Testis (tissue), 2 donors: ENCODE data around the gene TTBK2.

Experiments used
- CTCF ChIP-seq, 3 experiments: fragments of 450-650 bp in 2 of 3; fragments of 200-600 bp in 1 of 3; sonication (generic) in 1 of 3; IDR thresholded peaks; one replicate each; pipeline ENCODE4 v1.5.1; 2016 to 2019; ENCODE audit warnings: antibody characterized with exemption in 3 of 3, mild to moderate bottlenecking in 2 of 3, moderate library complexity in 1 of 3
- POLR2A ChIP-seq: fragments of 450-650 bp; IDR thresholded peaks from one replicate; pipeline ENCODE4 v1.6.1; 2017; ENCODE audit warnings: antibody characterized with exemption, mild to moderate bottlenecking, moderate library complexity

DNA sequence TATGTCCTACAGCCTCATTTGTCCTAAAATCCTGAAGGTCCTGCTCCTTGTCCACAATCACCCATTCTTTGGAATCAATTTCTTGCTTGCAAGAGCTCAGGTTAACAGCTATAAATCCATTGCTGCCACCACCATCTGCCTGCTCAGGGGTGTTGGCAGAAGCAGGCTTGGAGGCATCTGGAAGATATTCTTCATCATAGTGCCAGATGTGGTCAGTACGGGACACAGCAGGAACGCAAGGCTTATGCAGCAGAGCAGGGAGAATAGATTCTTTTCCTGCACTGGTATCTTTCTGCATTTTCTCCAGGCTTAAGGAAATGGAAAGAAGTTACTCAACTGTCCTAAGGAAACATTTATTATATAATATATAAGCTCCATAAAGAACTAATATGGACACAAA is 145.2 kb downstream of the TTBK2 start:
- TF ChIP-seq POLR2A: no peak
- TF ChIP-seq CTCF (IDR thresholded peaks at IDR 0.05): no peak
